H1 (cell line): Measurements from ENCODE around the gene KLHL8. TPM values are rescaled to one million over a fixed set of nuclear protein-coding genes. Genes with fewer than 3 reads are reported as not detected.

Experiments
- CTCF ChIA-PET: fragments of 300-600 bp; sonication (Branson Sonifier 250); formaldehyde crosslinking; loops from one replicate; lab custom pipeline; 2021; ENCODE audit not compliant: partially characterized antibody; lab: Charles Lee
- POLR2A ChIA-PET: fragments of 300-600 bp; sonication (Branson Sonifier 250); formaldehyde crosslinking; loops from one replicate; lab custom pipeline; 2021; ENCODE audit warnings: inconsistent platforms; ENCODE audit not compliant: partially characterized antibody; lab: Charles Lee
- DNase-seq, 2 experiments: peaks; one replicate each; pipeline versions ENCODE4 v3.0.0 to v3.0.0-alpha.2; 2010 to 2022; ENCODE audit warnings: low spot score in 2 of 2, low read depth in 1 of 2, mixed read lengths in 1 of 2
- FAIRE-seq: peaks from 2 replicates; lab custom pipeline; 2011; peaks lifted over from hg19 to GRCh38; lab: Jason Lieb, UNC
- H2AFZ ChIP-seq: 2 replicates; pipeline ENCODE4 v1.8.1; 2012; ENCODE audit warnings: low read length, inconsistent platforms
- H2AK5ac ChIP-seq: 2 replicates; pipeline ENCODE4 v1.6.1; 2013; ENCODE audit warnings: low read depth, low read length
- H2BK120ac ChIP-seq: replicated peaks from 2 replicates; pipeline ENCODE3; 2013; ENCODE audit warnings: low read depth, low read length, inconsistent platforms
- H2BK12ac ChIP-seq: 2 replicates; pipeline ENCODE4 v1.6.1; 2013; ENCODE audit warnings: low read depth, low read length
- H2BK15ac ChIP-seq: 2 replicates; pipeline ENCODE4 v1.6.1; 2013; ENCODE audit warnings: low read length
- H2BK20ac ChIP-seq: 2 replicates; pipeline ENCODE4 v1.6.1; 2013; ENCODE audit warnings: low read length
- H2BK5ac ChIP-seq: 2 replicates; pipeline ENCODE4 v1.6.1; 2013; ENCODE audit warnings: low read depth, low read length
- H3K14ac ChIP-seq: 2 replicates; pipeline ENCODE4 v1.6.1; 2013; ENCODE audit warnings: inconsistent platforms; ENCODE audit not compliant: insufficient read length
- H3K18ac ChIP-seq: 2 replicates; pipeline ENCODE4 v1.6.1; 2013; ENCODE audit warnings: low read length; ENCODE audit errors: extremely low read depth
- H3K23ac ChIP-seq: 2 replicates; pipeline ENCODE4 v1.6.1; 2013; ENCODE audit warnings: inconsistent platforms; ENCODE audit not compliant: insufficient read length
- H3K23me2 ChIP-seq: 2 replicates; pipeline ENCODE4 v1.6.1; 2013; ENCODE audit warnings: low read depth, low read length
- H3K27ac ChIP-seq: 2 replicates; pipeline ENCODE4 v1.6.1; 2011; ENCODE audit warnings: low read depth, low read length, inconsistent platforms
- H3K27me3 ChIP-seq, 4 experiments: replicated peaks in 1 of 4; 1 replicate in 1 of 4; 2 replicates in 3 of 4; pipeline versions ENCODE4 v1.6.1 to v1.8.1; 2011 to 2013; ENCODE audit warnings: low read length in 3 of 4, mild to moderate bottlenecking in 3 of 4, inconsistent platforms in 2 of 4, mixed read lengths in 2 of 4, moderate library complexity in 1 of 4; ENCODE audit not compliant: control insufficient read depth in 3 of 4, insufficient read depth in 3 of 4; ENCODE audit errors: extremely low read depth in 1 of 4
- H3K36me3 ChIP-seq, 4 experiments: 2 replicates each; pipeline versions ENCODE4 v1.6.1 to v1.8.1; 2011 to 2013; ENCODE audit warnings: mild to moderate bottlenecking in 4 of 4, low read length in 3 of 4, moderate library complexity in 2 of 4, control low read depth in 1 of 4, inconsistent platforms in 1 of 4; ENCODE audit not compliant: insufficient read depth in 4 of 4, control insufficient read depth in 2 of 4
- H3K4ac ChIP-seq: replicated peaks from 2 replicates; pipeline ENCODE3; 2013; ENCODE audit warnings: low read length, low read depth, mixed read lengths, inconsistent platforms; ENCODE audit not compliant: insufficient read length
- H3K4me1 ChIP-seq, 4 experiments: replicated peaks in 1 of 4; 1 replicate in 1 of 4; 2 replicates in 3 of 4; pipeline versions ENCODE4 v1.6.1 to v1.8.1; 2011 to 2013; ENCODE audit warnings: low read length in 3 of 4, inconsistent platforms in 2 of 4, mixed read lengths in 1 of 4; ENCODE audit not compliant: insufficient read depth in 4 of 4, control insufficient read depth in 3 of 4
- H3K4me2 ChIP-seq, 2 experiments: 2 replicates each; pipeline versions ENCODE4 v1.6.1 to v1.8.1; 2011 to 2013; ENCODE audit warnings: low read depth in 2 of 2, low read length in 2 of 2, control low read depth in 1 of 2, inconsistent platforms in 1 of 2, mild to moderate bottlenecking in 1 of 2; ENCODE audit not compliant: insufficient read depth in 1 of 2
- H3K4me3 ChIP-seq, 4 experiments: fragments of 200-600, 300-600 bp in 1 of 4; sonication (generic), shearing (Covaris generic), sonication (Bioruptor Twin) in 1 of 4; 2 replicates each; pipeline versions ENCODE4 v1.5.1 to v1.8.1; 2011 to 2016; ENCODE audit warnings: low read length in 4 of 4, low read depth in 3 of 4, control low read depth in 2 of 4, inconsistent platforms in 2 of 4, mild to moderate bottlenecking in 2 of 4, mixed read lengths in 1 of 4, moderate library complexity in 1 of 4; ENCODE audit not compliant: insufficient read depth in 2 of 4; ENCODE audit errors: extremely low read depth in 1 of 4
- H3K56ac ChIP-seq: replicated peaks from 2 replicates; pipeline ENCODE3; 2013; ENCODE audit warnings: low read depth, mild to moderate bottlenecking, mixed read lengths, low read length, inconsistent platforms; ENCODE audit not compliant: insufficient read length
- H3K79me1 ChIP-seq: 2 replicates; pipeline ENCODE4 v1.6.1; 2013; ENCODE audit warnings: low read depth, low read length, control low read depth
- H3K79me2 ChIP-seq, 2 experiments: 2 replicates each; pipeline versions ENCODE4 v1.6.1 to v1.8.1; 2012 to 2013; ENCODE audit warnings: low read length in 2 of 2, mild to moderate bottlenecking in 2 of 2, inconsistent platforms in 1 of 2; ENCODE audit not compliant: insufficient read depth in 2 of 2, control insufficient read depth in 1 of 2
- H3K9ac ChIP-seq, 4 experiments: replicated peaks in 1 of 4; 1 replicate in 1 of 4; 2 replicates in 3 of 4; pipeline versions ENCODE4 v1.6.1 to v1.8.1; 2011 to 2013; ENCODE audit warnings: low read depth in 3 of 4, low read length in 3 of 4, control low read depth in 2 of 4, mild to moderate bottlenecking in 2 of 4, moderate library complexity in 2 of 4, inconsistent platforms in 1 of 4; ENCODE audit errors: extremely low read depth in 1 of 4
- H3K9me3 ChIP-seq, 2 experiments: 2 replicates each; pipeline versions ENCODE4 v1.6.1 to v1.8.1; 2012 to 2013; ENCODE audit warnings: mild to moderate bottlenecking in 2 of 2, moderate library complexity in 2 of 2, control low read depth in 1 of 2, inconsistent platforms in 1 of 2, low read depth in 1 of 2, low read length in 1 of 2, mixed read lengths in 1 of 2; ENCODE audit not compliant: insufficient read depth in 2 of 2
- H4K20me1 ChIP-seq, 2 experiments: replicated peaks in 1 of 2; 2 replicates each; pipeline versions ENCODE3 to v1.8.1; 2011 to 2013; ENCODE audit warnings: inconsistent platforms in 2 of 2, low read length in 2 of 2, mild to moderate bottlenecking in 1 of 2; ENCODE audit not compliant: insufficient read depth in 2 of 2, control insufficient read depth in 1 of 2
- H4K5ac ChIP-seq: 2 replicates; pipeline ENCODE4 v1.6.1; 2013; ENCODE audit warnings: low read length, low read depth, mixed read lengths, inconsistent platforms; ENCODE audit not compliant: insufficient read length
- H4K8ac ChIP-seq: 2 replicates; pipeline ENCODE4 v1.8.0; 2013; ENCODE audit warnings: mild to moderate bottlenecking, moderate library complexity, low read length, inconsistent platforms; ENCODE audit not compliant: insufficient read depth; ENCODE audit errors: extremely low read depth
- H4K91ac ChIP-seq: replicated peaks from 2 replicates; pipeline ENCODE3; 2013; ENCODE audit warnings: low read length, mixed read lengths, inconsistent platforms; ENCODE audit not compliant: insufficient read length
- CBX5 ChIP-seq: fragments of 300-800, 300-1000 bp; sonication (generic); IDR thresholded peaks from 2 replicates; pipeline ENCODE4 v1.7.1; 2016; ENCODE audit warnings: antibody characterized with exemption, low read length, low read depth
- CBX8 ChIP-seq: fragments of 300-800, 300-1000 bp; sonication (generic); IDR thresholded peaks from 2 replicates; pipeline ENCODE4 v1.7.1; 2016; ENCODE audit warnings: low read depth, low read length, borderline replicate concordance
- CREB1 ChIP-seq: IDR thresholded peaks from 2 replicates; pipeline ENCODE4 v1.6.1; 2012; ENCODE audit warnings: inconsistent platforms
- CTBP2 ChIP-seq: IDR thresholded peaks from 2 replicates; pipeline ENCODE4 v1.7.0; 2011; ENCODE audit warnings: borderline replicate concordance, mild to moderate bottlenecking, moderate library complexity, mixed read lengths, low read length; ENCODE audit not compliant: insufficient read depth, insufficient read length
- EZH2 ChIP-seq: fragments of 200-600 bp; sonication (generic); IDR thresholded peaks from 2 replicates; pipeline ENCODE4 v1.7.1; 2012; ENCODE audit warnings: low read depth, mild to moderate bottlenecking, moderate library complexity, low read length, inconsistent platforms; ENCODE audit not compliant: severe bottlenecking
- FOSL1 ChIP-seq: IDR thresholded peaks from 2 replicates; pipeline ENCODE4 v1.6.1; 2011; ENCODE audit warnings: mild to moderate bottlenecking, low read depth, low read length, moderate library complexity; ENCODE audit not compliant: insufficient read depth
- ZNF274 ChIP-seq: IDR thresholded peaks from 2 replicates; pipeline ENCODE4 v1.7.0; 2012; ENCODE audit warnings: low read length, borderline replicate concordance; ENCODE audit errors: extremely low read depth
- WGBS, 2 experiments: shearing (Covaris generic) in 1 of 2; methylation state at CpG; one replicate each; pipeline versions ENCODE4 v1.1.6 to v1.1.7; 2013 to 2015; ENCODE audit warnings: low lambda C conversion rate in 2 of 2, mixed read lengths in 2 of 2, inconsistent platforms in 1 of 2, low coverage in 1 of 2, missing lambda C conversion rate in 1 of 2; ENCODE audit not compliant: insufficient replicate concordance in 2 of 2, insufficient coverage in 1 of 2, insufficient read length in 1 of 2; ENCODE audit errors: extremely low coverage in 1 of 2, missing lambda C conversion rate in 1 of 2; 5-methylcytosine and 5-hydroxymethylcytosine counted together
- polyA plus RNA-seq, 7 experiments: library from polyadenylated mRNA; depleted of rRNA in 3 of 7; stranded (reverse) in 5 of 7; unstranded in 2 of 7; fragments of >200 nt in 5 of 7; fragments of 200-250 nt in 2 of 7; gene quantifications; 1 replicate in 5 of 7; 2 replicates in 1 of 7; 4 replicates in 1 of 7; pipeline versions ENCODE4 v1.2.1 to v1.2.3, GENCODE V29; 2011 to 2013; ENCODE audit warnings: missing spikeins in 2 of 7, mixed read lengths in 2 of 7
- total RNA-seq: library from RNA; stranded (reverse); fragmentation: NEBNext Ultra II Directional; extraction: Animal tissue kit (Norgen Biotek cat#: 25700); gene quantifications from 2 replicates; pipeline ENCODE4 v1.2.1, GENCODE V29; 2021
- TF ChIP-seq, protein P1 (sequence below): IDR thresholded peaks from 2 replicates; pipeline ENCODE4 v1.6.1; 2012; ENCODE audit warnings: low read length, inconsistent platforms
- TF ChIP-seq, protein P2 (sequence below), 3 experiments: IDR thresholded peaks; 1 replicate in 2 of 3; 2 replicates in 1 of 3; pipeline versions ENCODE4 v1.5.1 to v1.6.1; 2011; ENCODE audit warnings: low read length in 3 of 3, mild to moderate bottlenecking in 3 of 3, inconsistent platforms in 2 of 3, low read depth in 1 of 3, moderate library complexity in 1 of 3; ENCODE audit not compliant: insufficient read depth in 1 of 3; ENCODE audit errors: control extremely low read depth in 1 of 3

KLHL8 gene
- total and polyA plus RNA-seq, 2 of the 8 experiments (the other 6 are each of a cell fraction or from before 2014, with no cell fraction given): 0.94 to 8.1 TPM

DNA sequence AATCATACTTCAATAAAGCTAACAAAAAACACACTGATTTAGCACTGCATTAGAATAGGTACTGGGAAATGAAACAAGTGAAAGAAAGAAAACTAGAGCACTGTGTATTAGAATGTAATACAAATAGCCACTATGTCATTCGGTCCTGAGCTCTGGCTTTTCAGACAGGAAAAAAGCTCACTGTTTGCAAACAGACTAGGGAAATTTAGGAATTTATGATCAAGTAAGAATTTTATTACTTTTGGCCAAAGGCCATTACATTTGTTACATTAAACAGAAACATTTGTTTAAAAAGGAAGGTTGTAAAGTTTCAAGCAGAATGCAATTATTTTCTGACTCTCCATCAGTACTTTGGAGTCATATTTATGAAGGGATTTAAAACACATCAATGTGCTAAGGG, 68.7 kb downstream of the KLHL8 start:
- no peak overlapping the region for H3K9ac ChIP-seq
- no peak overlapping the region for H4K5ac ChIP-seq
- no peaks in the 10 kb centered on the region for H3K79me2 ChIP-seq
- FAIRE-seq (no peak), DNase-seq (no peak)
- no peak overlapping the region for H3K4ac ChIP-seq
- H3K23ac ChIP-seq: no peak overlapping the region
- no peaks in the 10 kb centered on the region for H3K79me1 ChIP-seq
- ChIA-PET POLR2A (no interaction called here), CTCF (interaction anchor here (0.7 to 3.5 kb wide), 27 partner anchors 9 to 241 kb away, joined by 3 to 40 read pairs (median 5); partner anchors contain the start of gene KLHL8)
- H2BK20ac ChIP-seq: no peak overlapping the region
- H3K9me3 ChIP-seq: no peaks in the 10 kb centered on the region
- no peak overlapping the region for H3K4me3 ChIP-seq
- no peak overlapping the region for H2BK5ac ChIP-seq
- no peak overlapping the region for H3K14ac ChIP-seq
- H3K4me1 ChIP-seq: peaks cover 0 to 3% (median 1%) of the 10 kb centered on the region in 4 experiments; a peak in 2 of 7 replicates
- H3K56ac ChIP-seq: no peak overlapping the region
- H4K20me1 ChIP-seq: no peaks in the 10 kb centered on the region
- no peak overlapping the region for H2AK5ac ChIP-seq
- H3K36me3 ChIP-seq: no peaks in the 10 kb centered on the region
- H3K27me3 ChIP-seq: no peaks in the 10 kb centered on the region
- no peak overlapping the region for H3K4me2 ChIP-seq
- no peaks in the 10 kb centered on the region for H3K23me2 ChIP-seq
- H3K27ac ChIP-seq: no peak overlapping the region
- no peak overlapping the region for H3K18ac ChIP-seq
- H2BK120ac ChIP-seq: no peak overlapping the region
- WGBS, 2 experiments: 92% methylated on average over 1 of the region's 1 CpG; no CpG with 5 or more reads in 1 of the 2 experiments
- no peak overlapping the region for H2BK15ac ChIP-seq
- H2BK12ac ChIP-seq: no peak overlapping the region
- H4K8ac ChIP-seq: no peak overlapping the region
- H4K91ac ChIP-seq: no peak overlapping the region
- H2AFZ ChIP-seq: no peak overlapping the region
- TF ChIP-seq CREB1 (no peak), CTBP2 (no peak), EZH2 (no peak), FOSL1 (no peak), ZNF274 (no peak), CBX5 (no peak), CBX8 (no peak)
- TF ChIP-seq, protein P1, sequence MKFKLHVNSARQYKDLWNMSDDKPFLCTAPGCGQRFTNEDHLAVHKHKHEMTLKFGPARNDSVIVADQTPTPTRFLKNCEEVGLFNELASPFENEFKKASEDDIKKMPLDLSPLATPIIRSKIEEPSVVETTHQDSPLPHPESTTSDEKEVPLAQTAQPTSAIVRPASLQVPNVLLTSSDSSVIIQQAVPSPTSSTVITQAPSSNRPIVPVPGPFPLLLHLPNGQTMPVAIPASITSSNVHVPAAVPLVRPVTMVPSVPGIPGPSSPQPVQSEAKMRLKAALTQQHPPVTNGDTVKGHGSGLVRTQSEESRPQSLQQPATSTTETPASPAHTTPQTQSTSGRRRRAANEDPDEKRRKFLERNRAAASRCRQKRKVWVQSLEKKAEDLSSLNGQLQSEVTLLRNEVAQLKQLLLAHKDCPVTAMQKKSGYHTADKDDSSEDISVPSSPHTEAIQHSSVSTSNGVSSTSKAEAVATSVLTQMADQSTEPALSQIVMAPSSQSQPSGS: no peak
- TF ChIP-seq, protein P2, sequence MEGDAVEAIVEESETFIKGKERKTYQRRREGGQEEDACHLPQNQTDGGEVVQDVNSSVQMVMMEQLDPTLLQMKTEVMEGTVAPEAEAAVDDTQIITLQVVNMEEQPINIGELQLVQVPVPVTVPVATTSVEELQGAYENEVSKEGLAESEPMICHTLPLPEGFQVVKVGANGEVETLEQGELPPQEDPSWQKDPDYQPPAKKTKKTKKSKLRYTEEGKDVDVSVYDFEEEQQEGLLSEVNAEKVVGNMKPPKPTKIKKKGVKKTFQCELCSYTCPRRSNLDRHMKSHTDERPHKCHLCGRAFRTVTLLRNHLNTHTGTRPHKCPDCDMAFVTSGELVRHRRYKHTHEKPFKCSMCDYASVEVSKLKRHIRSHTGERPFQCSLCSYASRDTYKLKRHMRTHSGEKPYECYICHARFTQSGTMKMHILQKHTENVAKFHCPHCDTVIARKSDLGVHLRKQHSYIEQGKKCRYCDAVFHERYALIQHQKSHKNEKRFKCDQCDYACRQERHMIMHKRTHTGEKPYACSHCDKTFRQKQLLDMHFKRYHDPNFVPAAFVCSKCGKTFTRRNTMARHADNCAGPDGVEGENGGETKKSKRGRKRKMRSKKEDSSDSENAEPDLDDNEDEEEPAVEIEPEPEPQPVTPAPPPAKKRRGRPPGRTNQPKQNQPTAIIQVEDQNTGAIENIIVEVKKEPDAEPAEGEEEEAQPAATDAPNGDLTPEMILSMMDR (IDR thresholded peaks at IDR 0.05; ENCODE audit: control extremely low read depth in 1 of 3, insufficient read depth in 1 of 3, low read depth in 1 of 3, low read length in 3 of 3): no peak
